Measurements from ENCODE around the gene ADAMTS17. TPM values are rescaled to one million over a fixed set of nuclear protein-coding genes. Genes with fewer than 3 reads are reported as not detected.
A peak's percentile ranks its signal among the peaks of the same experiment; 100 is the strongest.

The ADAMTS17 gene
- total RNA-seq, 2 experiments from 2014 or later = 4.1 to 5.0 TPM

- Mint-ChIP-seq H3K27ac (no peak overlapping the region), H3K4me3 (no peak overlapping the region), H3K4me1 (no peaks in the 10 kb centered on the region), H3K9me3 (peaks cover 2% of the 10 kb centered on the region), H3K27me3 (no peaks in the 10 kb centered on the region), H3K36me3 (ENCODE audit: low read depth) (no peaks in the 10 kb centered on the region)
- POLR2A ChIA-PET = no interaction called here
- no peak for DNase-seq
- CTCF ChIA-PET = no interaction called here
These were observed 96.3 kb downstream of the ADAMTS17 start for GRCh38 chr15:100245487-100245820.

- no peaks in the 10 kb centered on the region for H3K36me3 Mint-ChIP-seq (ENCODE audit: low read depth)
- no peaks in the 10 kb centered on the region for H3K27me3 Mint-ChIP-seq
- no peak for DNase-seq
- ChIA-PET POLR2A (no interaction called here), CTCF (interaction anchor here (1.1 kb wide), 1 partner anchor 129 kb away, joined by 3 read pairs; no protein-coding TSS in a partner anchor)
- H3K27ac Mint-ChIP-seq = no peak overlapping the region
- H3K4me3 Mint-ChIP-seq = no peak overlapping the region
- peaks cover 2% of the 10 kb centered on the region for H3K9me3 Mint-ChIP-seq
- no peaks in the 10 kb centered on the region for H3K4me1 Mint-ChIP-seq
These were observed 96.8 kb downstream of the ADAMTS17 start for GRCh38 chr15:100244796-100245486.

GRCh38 chr15:100242989-100243388 is 98.8 kb downstream of the ADAMTS17 start:
- Mint-ChIP-seq H3K27me3 (no peaks in the 10 kb centered on the region), H3K27ac (no peak overlapping the region), H3K9me3 (peaks cover 2% of the 10 kb centered on the region), H3K36me3 (ENCODE audit: low read depth) (no peaks in the 10 kb centered on the region), H3K4me3 (no peak overlapping the region), H3K4me1 (no peaks in the 10 kb centered on the region)
- POLR2A ChIA-PET = no interaction called here
- DNase-seq = no peak
- CTCF ChIA-PET = no interaction called here

- no peak for DNase-seq
- Mint-ChIP-seq H3K9me3 (peaks cover 2% of the 10 kb centered on the region), H3K27ac (no peak overlapping the region), H3K36me3 (ENCODE audit: low read depth) (no peaks in the 10 kb centered on the region), H3K27me3 (no peaks in the 10 kb centered on the region), H3K4me1 (no peaks in the 10 kb centered on the region), H3K4me3 (no peak overlapping the region)
- ChIA-PET POLR2A (no interaction called here), CTCF (no interaction called here)
These were observed 99.9 kb downstream of the ADAMTS17 start for GRCh38 chr15:100241572-100242482.

- ChIA-PET POLR2A (no interaction called here), CTCF (interaction anchor here (1.1 kb wide), 1 partner anchor 14 kb away, joined by 3 read pairs; no protein-coding TSS in a partner anchor)
- no peak for DNase-seq
- no peak overlapping the region for H3K4me3 Mint-ChIP-seq
- no peak overlapping the region for H3K27ac Mint-ChIP-seq
- H3K9me3 Mint-ChIP-seq = no peaks in the 10 kb centered on the region
- H3K4me1 Mint-ChIP-seq = no peaks in the 10 kb centered on the region
- no peaks in the 10 kb centered on the region for H3K36me3 Mint-ChIP-seq (ENCODE audit: low read depth)
- H3K27me3 Mint-ChIP-seq = no peaks in the 10 kb centered on the region
These were observed 104.6 kb downstream of the ADAMTS17 start for GRCh38 chr15:100236981-100237720.

DNA sequence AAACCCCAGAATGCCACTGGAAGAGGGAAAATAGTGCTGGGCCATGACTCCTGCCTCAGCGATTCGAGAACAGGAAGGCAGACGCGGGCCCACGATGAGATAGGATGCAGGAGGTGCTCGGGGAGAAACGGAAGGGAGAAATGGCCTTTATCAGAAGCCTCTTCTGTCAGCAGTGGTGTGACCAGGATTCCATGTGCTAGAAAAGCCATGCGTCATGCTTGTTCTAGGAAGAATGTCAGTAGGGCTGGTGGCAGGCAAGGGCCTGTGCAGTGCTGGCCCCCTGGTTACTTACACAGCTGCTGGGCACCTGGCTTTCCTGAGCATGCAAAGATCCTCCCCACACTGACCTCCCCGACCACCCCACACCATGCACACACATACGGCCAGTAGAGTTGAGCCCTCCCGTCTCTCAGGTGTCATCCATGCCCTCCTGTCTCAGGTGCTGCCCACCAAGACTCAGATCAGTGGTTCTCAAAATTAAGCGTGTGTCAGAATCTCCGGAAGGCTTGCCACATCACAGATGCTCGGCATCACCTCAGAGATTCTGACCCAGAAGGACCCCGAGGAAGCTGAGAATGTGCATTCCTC is 106.7 kb downstream of the ADAMTS17 start:
- no peak overlapping the region for H3K4me3 Mint-ChIP-seq
- no peak overlapping the region for H3K27ac Mint-ChIP-seq
- H3K9me3 Mint-ChIP-seq = no peaks in the 10 kb centered on the region
- POLR2A ChIA-PET = no interaction called here
- DNase-seq = no peak
- no peaks in the 10 kb centered on the region for H3K36me3 Mint-ChIP-seq (ENCODE audit: low read depth)
- H3K27me3 Mint-ChIP-seq = peaks cover 3% of the 10 kb centered on the region
- peaks cover 4% of the 10 kb centered on the region for H3K4me1 Mint-ChIP-seq
- CTCF ChIA-PET = no interaction called here

- H3K4me3 Mint-ChIP-seq = no peak overlapping the region
- peaks cover 3% of the 10 kb centered on the region for H3K27me3 Mint-ChIP-seq
- ChIA-PET POLR2A (no interaction called here), CTCF (no interaction called here)
- H3K9me3 Mint-ChIP-seq = no peaks in the 10 kb centered on the region
- H3K36me3 Mint-ChIP-seq (ENCODE audit: low read depth) = no peaks in the 10 kb centered on the region
- peaks cover 11% of the 10 kb centered on the region for H3K4me1 Mint-ChIP-seq
- no peak for DNase-seq
- no peak overlapping the region for H3K27ac Mint-ChIP-seq
These were observed 107.4 kb downstream of the ADAMTS17 start for GRCh38 chr15:100234158-100235029.

DNA sequence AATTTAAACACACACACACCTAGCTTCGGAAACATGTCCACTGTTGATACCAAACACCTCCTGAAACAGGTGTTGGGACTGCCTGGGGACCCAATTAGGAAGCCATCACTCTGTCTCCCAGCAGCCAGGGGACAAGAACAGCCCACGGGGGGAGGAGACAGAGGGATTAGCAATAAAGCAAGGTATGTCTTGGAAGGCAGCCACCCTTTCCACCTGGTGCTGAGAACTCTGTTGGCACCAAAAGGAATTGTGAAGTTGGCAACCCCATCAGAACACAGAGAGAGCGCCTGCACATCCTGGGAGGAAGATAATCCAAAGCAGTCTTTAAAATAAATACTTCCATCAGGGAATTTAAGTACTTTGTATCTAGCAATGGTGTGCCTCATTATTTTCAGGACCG is 111.0 kb downstream of the ADAMTS17 start:
- no peak overlapping the region for H3K4me3 Mint-ChIP-seq
- ChIA-PET POLR2A (no interaction called here), CTCF (no interaction called here)
- no peak for DNase-seq
- H3K9me3 Mint-ChIP-seq = peaks cover 2% of the 10 kb centered on the region
- peaks cover 3% of the 10 kb centered on the region for H3K27me3 Mint-ChIP-seq
- H3K4me1 Mint-ChIP-seq = peaks cover 16% of the 10 kb centered on the region
- no peaks in the 10 kb centered on the region for H3K36me3 Mint-ChIP-seq (ENCODE audit: low read depth)
- no peak overlapping the region for H3K27ac Mint-ChIP-seq

DNA sequence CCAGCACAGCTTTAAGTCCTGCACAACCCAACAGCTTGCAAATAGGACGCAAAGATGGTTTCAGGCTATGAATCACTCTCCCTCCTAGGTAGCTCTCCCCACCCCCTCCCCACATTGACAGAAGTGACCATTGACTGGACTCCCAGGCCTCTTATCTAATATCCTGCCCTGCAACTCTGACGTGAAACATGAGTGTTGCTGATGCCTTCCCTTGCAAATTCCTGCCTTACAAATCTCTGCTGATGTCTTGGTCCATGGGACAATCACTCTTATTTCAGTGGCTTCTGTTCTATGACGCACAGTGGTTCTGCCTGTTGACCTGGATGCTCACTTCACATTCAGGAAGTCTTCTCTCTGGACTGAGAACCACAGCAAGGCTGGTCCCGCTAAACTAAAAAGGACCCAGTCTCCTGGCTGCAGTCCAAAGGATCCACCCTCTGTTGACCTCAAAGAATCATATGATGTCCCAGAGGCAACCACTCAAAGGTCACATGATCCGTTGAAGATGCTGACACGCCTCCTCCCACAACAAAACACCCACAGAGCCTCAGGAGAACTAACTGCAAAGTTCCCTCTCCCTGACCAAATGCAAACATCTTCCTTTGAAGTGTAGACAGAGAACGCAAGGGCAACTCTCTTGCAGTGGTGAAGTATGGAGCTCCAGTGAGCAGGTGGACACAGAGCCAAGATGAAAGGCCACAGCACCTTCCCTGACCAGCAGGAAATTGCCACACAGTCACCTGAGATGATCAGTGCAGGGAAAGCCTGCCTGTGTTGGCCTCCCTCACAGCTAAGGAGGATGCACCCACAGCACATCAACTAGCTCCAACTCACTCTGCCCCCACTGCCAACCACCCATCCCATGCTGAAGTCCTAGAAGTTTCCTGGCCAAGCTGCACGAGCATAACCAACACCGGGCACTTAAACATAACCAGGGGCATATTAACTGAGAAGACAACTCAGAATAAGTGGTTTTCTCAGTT is 112.3 kb downstream of the ADAMTS17 start:
- H3K36me3 Mint-ChIP-seq (ENCODE audit: low read depth) = no peaks in the 10 kb centered on the region
- ChIA-PET CTCF (no interaction called here), POLR2A (no interaction called here)
- peaks cover 22% of the 10 kb centered on the region for H3K4me1 Mint-ChIP-seq
- peak; percentile 68 for DNase-seq
- H3K27ac Mint-ChIP-seq = peak overlapping the region; percentile 39
- H3K9me3 Mint-ChIP-seq = peaks cover 2% of the 10 kb centered on the region
- peaks cover 3% of the 10 kb centered on the region for H3K27me3 Mint-ChIP-seq
- H3K4me3 Mint-ChIP-seq = peak overlapping the region; percentile 2

DNA sequence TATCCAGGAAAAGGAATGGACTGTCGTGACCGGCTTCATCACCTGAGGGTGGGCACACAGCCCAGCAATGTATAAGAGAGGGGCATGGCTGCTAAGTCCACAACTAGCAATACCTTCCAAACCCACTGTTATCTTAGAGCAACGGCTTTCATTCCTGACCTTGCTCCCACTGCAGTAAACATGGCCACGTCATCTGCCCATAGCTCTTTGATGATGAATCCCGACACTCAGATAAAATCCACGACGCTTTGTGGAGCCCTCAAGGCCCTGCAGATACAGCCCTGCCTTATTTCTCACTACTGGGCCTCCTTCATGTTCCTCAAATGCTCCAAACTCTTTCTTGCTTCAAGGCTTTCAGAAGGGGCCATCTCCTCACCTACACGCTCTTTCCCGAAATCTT is 114.0 kb downstream of the ADAMTS17 start:
- Mint-ChIP-seq H3K36me3 (ENCODE audit: low read depth) (no peaks in the 10 kb centered on the region), H3K4me1 (peaks cover 29% of the 10 kb centered on the region), H3K4me3 (no peak overlapping the region), H3K9me3 (peaks cover 2% of the 10 kb centered on the region), H3K27ac (no peak overlapping the region), H3K27me3 (peaks cover 3% of the 10 kb centered on the region)
- no peak for DNase-seq
- CTCF ChIA-PET = no interaction called here
- POLR2A ChIA-PET = no interaction called here

GRCh38 chr15:100226107-100226506 is 115.7 kb downstream of the ADAMTS17 start:
- ChIA-PET POLR2A (no interaction called here), CTCF (no interaction called here)

More at GRCh38 chr15:100226107-100226506, 115.7 kb downstream of the ADAMTS17 start:
- no peak overlapping the region for H3K27ac Mint-ChIP-seq
- peaks cover 2% of the 10 kb centered on the region for H3K9me3 Mint-ChIP-seq
- H3K36me3 Mint-ChIP-seq (ENCODE audit: low read depth) = no peaks in the 10 kb centered on the region
- no peak for DNase-seq
- peaks cover 29% of the 10 kb centered on the region for H3K4me1 Mint-ChIP-seq
- no peaks in the 10 kb centered on the region for H3K27me3 Mint-ChIP-seq
- no peak overlapping the region for H3K4me3 Mint-ChIP-seq
